Ishikawa (cell line): ENCODE results near the gene MMAB.

Experiments
- CEBPB ChIP-seq: IDR thresholded peaks from 2 replicates; pipeline ENCODE4 v1.6.1; 2012
- CREB1 ChIP-seq: IDR thresholded peaks from 2 replicates; pipeline ENCODE4 v1.6.1; 2012; ENCODE audit warnings: low read depth
- EGR1 ChIP-seq: IDR thresholded peaks from 2 replicates; pipeline ENCODE4 v1.6.1; 2012
- EP300 ChIP-seq: IDR thresholded peaks from 2 replicates; pipeline ENCODE4 v1.6.1; 2012; ENCODE audit warnings: borderline replicate concordance
- FOXM1 ChIP-seq: IDR thresholded peaks from 2 replicates; pipeline ENCODE4 v1.6.1; 2012; ENCODE audit warnings: low read depth, borderline replicate concordance
- NFIC ChIP-seq: IDR thresholded peaks from 2 replicates; pipeline ENCODE4 v1.6.1; 2012
- RAD21 ChIP-seq: IDR thresholded peaks from 2 replicates; pipeline ENCODE4 v1.6.1; 2012; ENCODE audit warnings: low read depth
- TAF1 ChIP-seq: IDR thresholded peaks from 2 replicates; pipeline ENCODE4 v1.6.1; 2012; ENCODE audit warnings: low read depth, mild to moderate bottlenecking
- TCF12 ChIP-seq: IDR thresholded peaks from 2 replicates; pipeline ENCODE4 v1.6.1; 2012; ENCODE audit warnings: low read depth
- TEAD4 ChIP-seq: IDR thresholded peaks from 2 replicates; pipeline ENCODE4 v1.6.1; 2012
- YY1 ChIP-seq: IDR thresholded peaks from 2 replicates; pipeline ENCODE4 v1.6.1; 2012; ENCODE audit warnings: low read depth
- ZBTB7A ChIP-seq: IDR thresholded peaks from 2 replicates; pipeline ENCODE4 v1.6.1; 2012; ENCODE audit warnings: low read depth
- TF ChIP-seq, protein P1 (sequence below): IDR thresholded peaks from 2 replicates; pipeline ENCODE4 v1.6.1; 2012; ENCODE audit warnings: low read depth, mild to moderate bottlenecking
- TF ChIP-seq, protein P2 (sequence below): IDR thresholded peaks from 2 replicates; pipeline ENCODE4 v1.6.1; 2012
- TF ChIP-seq, protein P3 (sequence below): IDR thresholded peaks from 2 replicates; pipeline ENCODE4 v1.6.1; 2012

Gene MMAB

DNA sequence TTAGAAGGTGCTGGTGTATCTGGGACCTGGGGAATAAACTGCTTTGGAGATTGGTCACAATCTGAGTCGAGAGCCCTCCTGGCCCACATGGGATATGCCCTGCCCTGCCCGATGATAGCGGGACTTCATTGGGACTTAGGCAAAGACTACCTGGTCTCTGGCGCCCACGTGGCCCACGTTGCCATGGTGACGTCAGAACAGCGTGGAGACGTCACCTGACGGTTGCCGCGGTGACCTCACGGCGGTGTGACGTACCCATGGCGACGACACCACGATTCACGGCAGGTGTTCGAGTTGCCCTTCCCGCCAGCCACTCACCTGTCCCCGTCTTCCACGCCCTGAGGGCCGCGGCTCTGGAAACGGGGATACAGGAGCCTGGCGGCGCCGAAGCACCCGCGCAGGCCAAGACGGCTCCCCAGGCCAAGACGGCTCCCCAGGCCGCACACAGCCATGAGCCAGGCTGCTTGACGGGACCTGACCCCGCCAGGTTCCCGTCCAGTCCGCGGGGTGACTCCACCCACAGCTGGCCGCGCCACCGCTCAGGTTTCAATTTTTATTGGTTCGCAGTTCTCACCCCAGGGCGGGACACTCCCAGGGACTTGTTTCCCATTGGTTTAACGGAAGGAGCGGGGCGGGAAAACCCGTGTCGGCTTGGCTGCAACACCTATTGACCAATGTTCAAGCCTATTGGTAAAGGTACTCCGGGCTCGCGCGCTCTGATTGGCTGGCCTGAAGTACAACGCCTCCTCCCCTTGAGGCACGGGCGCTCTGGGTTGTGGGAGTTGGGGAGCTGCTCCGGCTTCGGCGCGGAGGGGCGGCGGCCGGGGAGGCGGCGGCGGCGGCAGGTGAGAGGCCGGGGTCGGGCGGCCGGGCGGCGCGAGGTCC lies at the start of gene MMAB, which contains the start of gene MVK:
TSS of gene MMAB (minus strand) at position 476 of the 885 bp plus-strand sequence. CDS start at position 452, 24 bp downstream.
TSS of gene MVK (plus strand) at position 766 of the 885 bp plus-strand sequence. CDS start 1,029 bp downstream, outside the sequence.
- TF ChIP-seq, protein P1, sequence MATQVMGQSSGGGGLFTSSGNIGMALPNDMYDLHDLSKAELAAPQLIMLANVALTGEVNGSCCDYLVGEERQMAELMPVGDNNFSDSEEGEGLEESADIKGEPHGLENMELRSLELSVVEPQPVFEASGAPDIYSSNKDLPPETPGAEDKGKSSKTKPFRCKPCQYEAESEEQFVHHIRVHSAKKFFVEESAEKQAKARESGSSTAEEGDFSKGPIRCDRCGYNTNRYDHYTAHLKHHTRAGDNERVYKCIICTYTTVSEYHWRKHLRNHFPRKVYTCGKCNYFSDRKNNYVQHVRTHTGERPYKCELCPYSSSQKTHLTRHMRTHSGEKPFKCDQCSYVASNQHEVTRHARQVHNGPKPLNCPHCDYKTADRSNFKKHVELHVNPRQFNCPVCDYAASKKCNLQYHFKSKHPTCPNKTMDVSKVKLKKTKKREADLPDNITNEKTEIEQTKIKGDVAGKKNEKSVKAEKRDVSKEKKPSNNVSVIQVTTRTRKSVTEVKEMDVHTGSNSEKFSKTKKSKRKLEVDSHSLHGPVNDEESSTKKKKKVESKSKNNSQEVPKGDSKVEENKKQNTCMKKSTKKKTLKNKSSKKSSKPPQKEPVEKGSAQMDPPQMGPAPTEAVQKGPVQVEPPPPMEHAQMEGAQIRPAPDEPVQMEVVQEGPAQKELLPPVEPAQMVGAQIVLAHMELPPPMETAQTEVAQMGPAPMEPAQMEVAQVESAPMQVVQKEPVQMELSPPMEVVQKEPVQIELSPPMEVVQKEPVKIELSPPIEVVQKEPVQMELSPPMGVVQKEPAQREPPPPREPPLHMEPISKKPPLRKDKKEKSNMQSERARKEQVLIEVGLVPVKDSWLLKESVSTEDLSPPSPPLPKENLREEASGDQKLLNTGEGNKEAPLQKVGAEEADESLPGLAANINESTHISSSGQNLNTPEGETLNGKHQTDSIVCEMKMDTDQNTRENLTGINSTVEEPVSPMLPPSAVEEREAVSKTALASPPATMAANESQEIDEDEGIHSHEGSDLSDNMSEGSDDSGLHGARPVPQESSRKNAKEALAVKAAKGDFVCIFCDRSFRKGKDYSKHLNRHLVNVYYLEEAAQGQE, result no peak
- TF ChIP-seq NFIC, result 0 out of 2 replicates have a peak, but pooled peaks have one; percentile 27
- TF ChIP-seq ZBTB7A, result no peak
- no peak for TF ChIP-seq FOXM1
- TF ChIP-seq RAD21, result no peak
- no peak for TF ChIP-seq EGR1
- no peak; the same call in 1 of the 2 replicates for TF ChIP-seq EP300
- TF ChIP-seq CEBPB, result no peak
- TF ChIP-seq TEAD4, result no peak; the same call in 1 of the 2 replicates
- TF ChIP-seq, protein P2, sequence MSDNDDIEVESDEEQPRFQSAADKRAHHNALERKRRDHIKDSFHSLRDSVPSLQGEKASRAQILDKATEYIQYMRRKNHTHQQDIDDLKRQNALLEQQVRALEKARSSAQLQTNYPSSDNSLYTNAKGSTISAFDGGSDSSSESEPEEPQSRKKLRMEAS, result peak; percentile 98
- TF ChIP-seq TCF12, result peak; percentile 64; the same call in 1 of the 2 replicates
- TF ChIP-seq CREB1, result peak; percentile 100
- TF ChIP-seq TAF1, result peak; percentile 76
- TF ChIP-seq YY1, result peak; percentile 80
- TF ChIP-seq, protein P3, sequence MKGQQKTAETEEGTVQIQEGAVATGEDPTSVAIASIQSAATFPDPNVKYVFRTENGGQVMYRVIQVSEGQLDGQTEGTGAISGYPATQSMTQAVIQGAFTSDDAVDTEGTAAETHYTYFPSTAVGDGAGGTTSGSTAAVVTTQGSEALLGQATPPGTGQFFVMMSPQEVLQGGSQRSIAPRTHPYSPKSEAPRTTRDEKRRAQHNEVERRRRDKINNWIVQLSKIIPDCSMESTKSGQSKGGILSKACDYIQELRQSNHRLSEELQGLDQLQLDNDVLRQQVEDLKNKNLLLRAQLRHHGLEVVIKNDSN, result peak; percentile 96

DNA sequence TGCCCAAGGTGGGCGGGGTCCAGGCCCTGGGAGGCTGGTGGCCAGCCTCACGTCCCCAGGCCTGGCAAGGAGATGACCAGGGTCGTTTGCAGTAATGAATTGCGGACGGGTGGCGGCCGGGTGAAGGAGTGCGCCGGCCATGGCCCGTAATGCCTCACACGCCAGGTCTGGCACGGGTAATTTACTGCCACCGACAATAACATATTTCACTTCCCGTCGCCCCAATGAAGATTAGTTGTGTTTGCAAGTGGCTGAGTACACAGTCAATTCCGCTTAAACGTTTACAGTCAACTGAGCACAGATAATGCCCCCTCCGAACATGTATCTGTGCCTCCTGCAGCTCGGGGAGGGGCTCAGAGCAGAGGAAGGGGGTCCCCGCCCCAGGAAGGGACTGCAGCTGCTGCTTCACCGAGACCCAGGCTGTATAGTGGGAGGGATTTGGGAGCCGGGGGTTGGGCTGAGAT lies 48.6 kb upstream of the MMAB start:
- no peak for TF ChIP-seq YY1
- TF ChIP-seq RAD21, result no peak
- TF ChIP-seq TEAD4, result no peak
- peak; percentile 44; the same call in 1 of the 2 replicates for TF ChIP-seq NFIC
- TF ChIP-seq, protein P2, result no peak
- peak; percentile 44; the same call in 1 of the 2 replicates for TF ChIP-seq TCF12
- TF ChIP-seq, protein P3, result no peak
- TF ChIP-seq EP300, result no peak
- TF ChIP-seq, protein P1, result no peak

DNA sequence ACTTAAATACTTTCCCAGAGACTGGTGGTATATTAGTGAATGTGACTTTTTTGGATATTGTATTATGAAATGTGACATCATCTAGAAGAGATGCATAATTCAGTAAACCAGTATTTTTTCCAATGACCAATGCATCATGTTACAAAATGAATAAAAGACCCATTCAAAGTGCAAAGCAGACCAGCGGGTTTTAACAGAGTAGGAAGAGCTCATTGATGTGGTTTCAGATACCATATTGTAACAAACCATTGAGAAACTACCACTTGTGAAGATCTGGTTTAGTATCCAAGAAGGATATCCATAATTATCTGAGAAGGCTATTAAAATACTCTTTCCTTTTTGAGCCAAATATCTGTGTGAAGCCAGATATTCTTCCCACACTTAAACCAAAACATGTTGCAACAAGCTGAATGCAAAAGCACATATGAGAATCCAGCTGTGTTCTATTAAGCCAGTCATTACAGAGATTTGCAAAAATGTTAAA lies 47.9 kb upstream of the MMAB start:
- TF ChIP-seq NFIC (no peak), EP300 (no peak), TCF12 (no peak)

DNA sequence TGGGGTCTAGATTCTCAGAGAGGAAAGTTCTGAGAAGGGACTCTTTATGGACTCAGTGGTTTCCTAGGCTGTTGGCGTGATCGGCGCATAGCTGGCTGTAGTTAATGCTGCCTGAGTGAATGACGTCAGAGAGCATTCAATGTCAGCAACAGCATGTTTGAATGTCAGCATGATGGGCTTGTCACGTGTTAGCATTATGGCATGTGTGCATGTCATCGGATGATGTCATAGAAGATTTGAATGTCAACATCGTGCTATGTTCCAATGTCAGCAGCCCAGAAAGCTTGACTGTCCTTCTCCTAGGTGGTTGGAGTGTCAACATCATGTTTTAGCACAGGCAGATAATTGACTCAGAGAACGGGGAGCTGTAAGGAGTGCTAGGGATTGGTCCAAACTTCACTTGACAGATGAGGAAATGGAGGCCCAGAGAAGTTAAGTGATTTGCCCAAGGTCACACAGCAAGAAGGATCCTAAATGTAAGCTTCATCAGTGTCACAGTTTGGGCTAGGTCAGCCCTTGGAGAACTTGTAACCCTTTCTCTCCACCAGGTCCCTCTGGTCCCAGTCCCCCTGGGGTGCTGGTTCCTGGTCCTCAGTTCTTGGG lies 45.8 kb upstream of the MMAB start:
- no peak for TF ChIP-seq TCF12
- no peak for TF ChIP-seq TEAD4
- TF ChIP-seq, protein P1, result no peak
